ENCODE measurements around the gene HDAC10.

GRCh38 chr22:50244420-50245213 lies 6.4 kb downstream of the HDAC10 start, which contains the start of gene TUBGCP6:
- TF ChIP-seq TAF1 (IDR thresholded peaks at IDR 0.05; ENCODE audit: low read depth, low read length) (peak; percentile 69), POLR2A (IDR thresholded peaks at IDR 0.05; ENCODE audit: low read depth, low read length) (peak; percentile 85), POLR2AphosphoS5 (IDR thresholded peaks at IDR 0.05; ENCODE audit: low read depth, low read length) (peak; percentile 93)
